Trophoblast cell (in vitro differentiated cells and primary cell): ENCODE results near the gene LENG9.

ENCODE experiments used
- DNase-seq, 2 donors: peaks; one replicate each; pipeline ENCODE4 v3.0.0-alpha.2; 2016
- H2AFZ ChIP-seq: 2 replicates; pipeline ENCODE4 v1.6.1; 2013; ENCODE audit warnings: low read length, moderate library complexity, mild to moderate bottlenecking; ENCODE audit not compliant: insufficient read depth, poor library complexity
- H2AK5ac ChIP-seq: 2 replicates; pipeline ENCODE4 v1.6.1; 2013; ENCODE audit warnings: mild to moderate bottlenecking, low read length
- H2BK120ac ChIP-seq: 2 replicates; pipeline ENCODE4 v1.6.1; 2013; ENCODE audit warnings: low read length, mild to moderate bottlenecking, moderate library complexity; ENCODE audit not compliant: insufficient read depth, poor library complexity
- H2BK12ac ChIP-seq: 2 replicates; pipeline ENCODE4 v1.6.1; 2013; ENCODE audit warnings: mild to moderate bottlenecking, low read length, moderate library complexity
- H2BK5ac ChIP-seq: 2 replicates; pipeline ENCODE4 v1.6.1; 2013; ENCODE audit warnings: low read length, low read depth, moderate library complexity, mild to moderate bottlenecking; ENCODE audit not compliant: poor library complexity
- H3K14ac ChIP-seq: 2 replicates; pipeline ENCODE4 v1.6.1; 2013; ENCODE audit warnings: mild to moderate bottlenecking, low read length
- H3K18ac ChIP-seq: 2 replicates; pipeline ENCODE4 v1.6.1; 2013; ENCODE audit warnings: mild to moderate bottlenecking, low read length
- H3K23ac ChIP-seq: 2 replicates; pipeline ENCODE4 v1.6.1; 2013; ENCODE audit warnings: low read length
- H3K27ac ChIP-seq: 2 replicates; pipeline ENCODE4 v1.5.1; 2013; ENCODE audit warnings: low read depth, mild to moderate bottlenecking, inconsistent platforms, low read length, moderate library complexity
- H3K27me3 ChIP-seq: 2 replicates; pipeline ENCODE4 v1.6.1; 2013; ENCODE audit warnings: inconsistent platforms, mild to moderate bottlenecking, low read length, moderate library complexity; ENCODE audit not compliant: insufficient read depth
- H3K36me3 ChIP-seq, 2 experiments: 1 replicate in 1 of 2; 2 replicates in 1 of 2; pipeline ENCODE4 v1.6.1; 2013; ENCODE audit warnings: low read length in 2 of 2, mild to moderate bottlenecking in 2 of 2, moderate library complexity in 1 of 2; ENCODE audit not compliant: insufficient read depth in 2 of 2, control insufficient read depth in 1 of 2
- H3K4ac ChIP-seq: 2 replicates; pipeline ENCODE4 v1.6.1; 2013; ENCODE audit warnings: low read depth, mild to moderate bottlenecking, low read length, moderate library complexity
- H3K4me1 ChIP-seq, 2 experiments: 1 replicate in 1 of 2; 2 replicates in 1 of 2; pipeline ENCODE4 v1.6.1; 2013; ENCODE audit warnings: low read length in 2 of 2, mild to moderate bottlenecking in 2 of 2, moderate library complexity in 1 of 2; ENCODE audit not compliant: insufficient read depth in 2 of 2, control insufficient read depth in 1 of 2
- H3K4me2 ChIP-seq: 2 replicates; pipeline ENCODE4 v1.6.1; 2013; ENCODE audit warnings: inconsistent platforms, mild to moderate bottlenecking, low read length, moderate library complexity
- H3K4me3 ChIP-seq: 2 replicates; pipeline ENCODE4 v1.5.1; 2013; ENCODE audit warnings: mild to moderate bottlenecking, low read depth, low read length, inconsistent platforms
- H3K79me1 ChIP-seq: one replicate; pipeline ENCODE4 v1.6.1; 2013; ENCODE audit warnings: low read length
- H3K79me2 ChIP-seq: 2 replicates; pipeline ENCODE4 v1.6.1; 2013; ENCODE audit warnings: low read length, mild to moderate bottlenecking; ENCODE audit not compliant: control insufficient read depth, insufficient read depth, poor library complexity
- H3K9ac ChIP-seq: 2 replicates; pipeline ENCODE4 v1.6.1; 2013; ENCODE audit warnings: mild to moderate bottlenecking, low read length
- H3K9me3 ChIP-seq: 2 replicates; pipeline ENCODE4 v1.6.1; 2013; ENCODE audit warnings: low read depth, mild to moderate bottlenecking, control low read depth, inconsistent platforms, low read length; ENCODE audit not compliant: insufficient read depth
- H4K12ac ChIP-seq: 2 replicates; pipeline ENCODE4 v1.6.1; 2013; ENCODE audit warnings: low read depth, mild to moderate bottlenecking, low read length, moderate library complexity
- H4K8ac ChIP-seq: 2 replicates; pipeline ENCODE4 v1.6.1; 2013; ENCODE audit warnings: low read depth, mild to moderate bottlenecking, low read length, moderate library complexity
- H4K91ac ChIP-seq: one replicate; pipeline ENCODE4 v1.6.1; 2013; ENCODE audit warnings: low read depth, mild to moderate bottlenecking, low read length, moderate library complexity
- WGBS: extraction: QIAGEN DNeasy Blood & Tissue Kit; methylation state at CpG from one replicate; pipeline ENCODE4 v1.1.7; 2013; ENCODE audit warnings: missing lambda C conversion rate; ENCODE audit not compliant: insufficient read length, insufficient coverage; ENCODE audit errors: extremely low coverage; 5-methylcytosine and 5-hydroxymethylcytosine counted together

Gene LENG9

GRCh38 chr19:54457773-54458647 lies 5.6 kb downstream of the LENG9 start:
- H3K4ac ChIP-seq: no peak overlapping the region
- H3K79me2 ChIP-seq: peaks cover 3% of the 10 kb centered on the region
- H4K8ac ChIP-seq: no peak overlapping the region
- no peak overlapping the region for H4K91ac ChIP-seq
- H3K4me2 ChIP-seq: no peak overlapping the region
- H3K4me3 ChIP-seq: no peak overlapping the region
- no peak overlapping the region for H3K18ac ChIP-seq
- no peak overlapping the region for H3K9ac ChIP-seq
- no peak overlapping the region for H2BK12ac ChIP-seq
- no peak overlapping the region for H4K12ac ChIP-seq
- WGBS: no CpG with 5 or more reads among the region's 42 CpGs
- H3K4me1 ChIP-seq: peaks cover 9 to 10% of the 10 kb centered on the region in 2 experiments
- peaks cover 91 to 92% of the 10 kb centered on the region in 2 experiments for H3K36me3 ChIP-seq
- no peak overlapping the region for H2BK120ac ChIP-seq
- no peak overlapping the region for H3K23ac ChIP-seq
- no peak overlapping the region for H2BK5ac ChIP-seq
- no peaks in the 10 kb centered on the region for H3K9me3 ChIP-seq
- H3K27me3 ChIP-seq: no peaks in the 10 kb centered on the region
- H2AK5ac ChIP-seq: no peak overlapping the region
- no peak overlapping the region for H3K27ac ChIP-seq
- H2AFZ ChIP-seq: no peak overlapping the region
- H3K79me1 ChIP-seq: peaks cover 4% of the 10 kb centered on the region
- H3K14ac ChIP-seq: no peak overlapping the region
- no peak for DNase-seq

DNA sequence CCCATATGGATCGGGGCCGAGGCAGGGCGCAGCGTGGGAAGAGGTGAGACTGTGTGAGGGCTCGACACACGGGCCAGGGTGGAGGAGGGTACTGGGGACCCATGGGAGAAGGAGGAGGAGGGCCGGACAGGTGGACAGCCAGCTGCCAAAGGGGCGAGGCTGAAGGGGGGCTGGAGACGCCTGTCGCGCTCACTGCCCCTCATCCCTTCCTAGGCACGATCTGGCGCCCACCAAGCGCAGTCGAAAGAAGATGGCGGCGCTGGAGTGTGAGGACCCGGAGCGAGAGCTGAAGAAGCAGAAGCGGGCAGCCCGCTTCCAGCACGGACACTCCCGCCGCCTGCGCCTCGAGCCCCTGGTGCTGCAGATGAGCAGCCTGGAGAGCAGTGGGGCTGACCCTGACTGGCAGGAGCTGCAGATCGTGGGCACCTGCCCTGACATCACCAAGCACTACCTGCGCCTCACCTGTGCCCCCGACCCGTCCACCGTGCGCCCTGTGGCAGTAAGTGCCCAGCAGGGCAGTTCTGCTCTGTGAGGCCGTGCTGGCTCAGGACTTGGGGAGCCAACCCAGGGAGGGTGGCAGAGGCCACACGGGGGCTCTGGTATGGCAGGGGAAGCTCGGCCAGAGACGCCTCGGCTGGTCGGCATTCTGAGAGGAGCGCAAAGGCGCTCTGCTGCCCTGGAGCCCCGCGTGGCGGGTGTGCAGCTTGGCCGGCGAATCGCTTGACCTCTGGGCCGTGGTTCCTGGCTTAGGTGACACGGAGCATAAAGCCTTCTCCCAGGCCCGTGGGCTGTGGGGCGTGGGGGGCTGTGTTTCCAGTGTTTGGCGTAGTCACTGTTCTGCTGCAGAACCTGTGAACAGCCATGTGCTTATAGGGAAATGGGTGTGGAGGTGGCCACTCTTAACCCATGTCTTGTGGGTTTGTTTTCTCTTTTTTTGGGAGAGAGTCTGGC lies 6.9 kb downstream of the LENG9 start:
- no peak overlapping the region for H2BK12ac ChIP-seq

GRCh38 chr19:54455786-54456422 lies 7.7 kb downstream of the LENG9 start:
- peaks cover 92 to 96% of the 10 kb centered on the region in 2 experiments for H3K36me3 ChIP-seq
- H3K27me3 ChIP-seq: no peaks in the 10 kb centered on the region
- no peak overlapping the region for H3K4ac ChIP-seq
- H4K8ac ChIP-seq: no peak overlapping the region
- H3K4me2 ChIP-seq: no peak overlapping the region
- H3K27ac ChIP-seq: no peak overlapping the region
- H3K14ac ChIP-seq: no peak overlapping the region
- no peak overlapping the region for H4K12ac ChIP-seq
- no peak overlapping the region for H3K23ac ChIP-seq
- H3K9me3 ChIP-seq: no peaks in the 10 kb centered on the region
- no peak for DNase-seq
- WGBS: no CpG with 5 or more reads among the region's 40 CpGs
- H4K91ac ChIP-seq: no peak overlapping the region
- no peak overlapping the region for H2AK5ac ChIP-seq
- no peak overlapping the region for H2BK12ac ChIP-seq
- no peak overlapping the region for H2BK5ac ChIP-seq
- H2AFZ ChIP-seq: no peak overlapping the region
- H3K4me3 ChIP-seq: peak overlapping the region; percentile 31
- peaks cover under 1% of the 10 kb centered on the region in 2 experiments for H3K4me1 ChIP-seq
- no peak overlapping the region for H3K18ac ChIP-seq
- no peak overlapping the region for H3K9ac ChIP-seq
- H3K79me2 ChIP-seq: peaks cover 5% of the 10 kb centered on the region
- H3K79me1 ChIP-seq: no peaks in the 10 kb centered on the region
- H2BK120ac ChIP-seq: no peak overlapping the region

More for the DNA sequence above, 6.9 kb downstream of the LENG9 start:
- no peaks in the 10 kb centered on the region for H3K9me3 ChIP-seq
- no peak overlapping the region for H3K27ac ChIP-seq
- H4K91ac ChIP-seq: no peak overlapping the region
- no peaks in the 10 kb centered on the region for H3K79me1 ChIP-seq
- H3K18ac ChIP-seq: no peak overlapping the region
- no peak overlapping the region for H3K4me3 ChIP-seq
- H3K23ac ChIP-seq: no peak overlapping the region
- H2AFZ ChIP-seq: no peak overlapping the region
- H3K14ac ChIP-seq: no peak overlapping the region
- peaks cover 96 to 97% of the 10 kb centered on the region in 2 experiments for H3K36me3 ChIP-seq
- H2AK5ac ChIP-seq: no peak overlapping the region
- H2BK5ac ChIP-seq: no peak overlapping the region
- H2BK120ac ChIP-seq: no peak overlapping the region
- H3K4me1 ChIP-seq: no peaks in the 10 kb centered on the region
- H4K8ac ChIP-seq: no peak overlapping the region
- WGBS: no CpG with 5 or more reads among the region's 51 CpGs
- H3K27me3 ChIP-seq: no peaks in the 10 kb centered on the region
- no peak overlapping the region for H3K4ac ChIP-seq
- no peaks in the 10 kb centered on the region for H3K79me2 ChIP-seq
- no peak overlapping the region for H4K12ac ChIP-seq
- no peak overlapping the region for H3K4me2 ChIP-seq
- H3K9ac ChIP-seq: no peak overlapping the region
- DNase-seq: no peak
